HCT116 (cell line): ENCODE measurements around the gene SPON1. TPM values are rescaled to one million over a fixed set of nuclear protein-coding genes. Genes with fewer than 3 reads are reported as not detected.

Experiments
- ATAC-seq: fragments of 200-7000 bp; cut with Tn5 transposase; 2 replicates; pipeline ENCODE4 v1.9.1; 2020; ENCODE audit warnings: mild to moderate bottlenecking, moderate library complexity
- BruUV-seq: library from RNA; stranded (reverse); fragments of 400-500 nt; replicated peaks from 2 replicates; lab custom pipeline; 2021; lab: Mats Ljungman, UMichigan
- CTCF ChIA-PET: fragments of 300-600 bp; sonication (Branson Sonifier 250); formaldehyde crosslinking; loops from one replicate; lab custom pipeline; 2021; ENCODE audit warnings: antibody characterized with exemption; lab: Charles Lee
- POLR2A ChIA-PET: fragments of 300-600, 350-600 bp; sonication (Branson Sonifier 250); formaldehyde crosslinking; loops from one replicate; lab custom pipeline; 2021; ENCODE audit warnings: antibody characterized with exemption; lab: Charles Lee
- RAD21 ChIA-PET, 2 experiments: fragments of 300-600 bp; sonication (Branson Sonifier 250); formaldehyde crosslinking; loops; one replicate each; lab custom pipeline; 2023; ENCODE audit warnings: low total read pairs in 2 of 2; ENCODE audit not compliant: uncharacterized antibody in 2 of 2, unreplicated experiment in 2 of 2, low non-redundant PET in 1 of 2; lab: Charles Lee
- DNase-seq: peaks from one replicate; pipeline ENCODE4 v3.0.0-alpha.2; 2010; ENCODE audit warnings: low read depth, low spot score
- H2AFZ ChIP-seq: fragments of 200-600 bp; shearing (Covaris generic), sonication (generic); 2 replicates; pipeline ENCODE4 v1.6.1; 2017; ENCODE audit warnings: low read depth, mixed run types, mixed read lengths, antibody characterized with exemption, low read length; ENCODE audit not compliant: poor library complexity, severe bottlenecking
- H3K27ac ChIP-seq: 2 replicates; pipeline ENCODE4 v1.5.1; 2012; ENCODE audit warnings: low read depth, low read length
- H3K27me3 ChIP-seq: fragments of 200-600 bp; sonication (generic); 2 replicates; pipeline ENCODE4 v1.6.1; 2016; ENCODE audit warnings: mixed run types, low read length, mixed read lengths; ENCODE audit not compliant: insufficient read depth
- H3K36me3 ChIP-seq, 2 experiments: fragments of 200-500 bp in 1 of 2; fragments of 200-600 bp in 1 of 2; sonication (Bioruptor generic) in 1 of 2; sonication (generic) in 1 of 2; 2 replicates each; pipeline versions ENCODE4 v1.5.1 to v1.6.1; 2014 to 2016; ENCODE audit warnings: low read length in 2 of 2, inconsistent platforms in 1 of 2, mixed read lengths in 1 of 2, mixed run types in 1 of 2; ENCODE audit not compliant: insufficient read depth in 2 of 2, control insufficient read depth in 1 of 2
- H3K4me1 ChIP-seq, 2 experiments: fragments of 200-600 bp in 1 of 2; sonication (generic) in 1 of 2; 2 replicates each; pipeline versions ENCODE4 v1.5.1 to v1.6.1; 2012 to 2017; ENCODE audit warnings: low read length in 2 of 2, inconsistent platforms in 1 of 2, mild to moderate bottlenecking in 1 of 2, mixed read lengths in 1 of 2, mixed run types in 1 of 2, moderate library complexity in 1 of 2; ENCODE audit not compliant: insufficient read depth in 2 of 2, control insufficient read depth in 1 of 2
- H3K4me2 ChIP-seq: fragments of 200-600 bp; sonication (generic); 2 replicates; pipeline ENCODE4 v1.6.1; 2017; ENCODE audit warnings: mixed run types, low read length, mixed read lengths
- H3K4me3 ChIP-seq, 2 experiments: fragments of 200-600 bp in 1 of 2; sonication (generic) in 1 of 2; replicated peaks in 1 of 2; 2 replicates each; pipeline ENCODE4 v1.5.1; 2011 to 2016; ENCODE audit warnings: low read length in 2 of 2, control low read depth in 1 of 2, low read depth in 1 of 2, mild to moderate bottlenecking in 1 of 2, mixed read lengths in 1 of 2, mixed run types in 1 of 2
- H3K79me2 ChIP-seq: fragments of 200-600 bp; sonication (generic); 2 replicates; pipeline ENCODE4 v1.6.1; 2017; ENCODE audit warnings: mild to moderate bottlenecking, mixed run types, low read length, moderate library complexity, mixed read lengths; ENCODE audit not compliant: insufficient read depth
- H3K9ac ChIP-seq: fragments of 200-600 bp; sonication (generic); 2 replicates; pipeline ENCODE4 v1.6.1; 2016; ENCODE audit warnings: low read length, mixed read lengths
- H3K9me2 ChIP-seq: fragments of 200-600 bp; sonication (generic), shearing (Covaris generic); 2 replicates; pipeline ENCODE4 v1.6.1; 2017; ENCODE audit warnings: mixed run types, mild to moderate bottlenecking, moderate library complexity; ENCODE audit not compliant: insufficient read depth
- H3K9me3 ChIP-seq, 2 experiments: fragments of 200-500 bp in 1 of 2; fragments of 200-600 bp in 1 of 2; sonication (Bioruptor generic) in 1 of 2; sonication (generic) in 1 of 2; 2 replicates each; pipeline ENCODE4 v1.6.1; 2014 to 2017; ENCODE audit warnings: low read length in 2 of 2, mixed read lengths in 2 of 2, inconsistent platforms in 1 of 2, low read depth in 1 of 2, mild to moderate bottlenecking in 1 of 2, mixed run types in 1 of 2, moderate library complexity in 1 of 2; ENCODE audit not compliant: control insufficient read depth in 1 of 2, insufficient read depth in 1 of 2
- H4K20me1 ChIP-seq: fragments of 200-600 bp; sonication (generic), shearing (Covaris generic); 2 replicates; pipeline ENCODE4 v1.6.1; 2017; ENCODE audit warnings: mixed run types, mild to moderate bottlenecking, moderate library complexity; ENCODE audit not compliant: insufficient read depth
- CBX3 ChIP-seq: IDR thresholded peaks from 2 replicates; pipeline ENCODE4 v1.6.1; 2012; ENCODE audit warnings: low read depth
- CEBPB ChIP-seq: IDR thresholded peaks from 2 replicates; pipeline ENCODE4 v1.6.1; 2012; ENCODE audit warnings: low read depth
- EGR1 ChIP-seq: IDR thresholded peaks from 2 replicates; pipeline ENCODE4 v1.6.1; 2012; ENCODE audit warnings: low read depth
- ELF1 ChIP-seq: IDR thresholded peaks from 2 replicates; pipeline ENCODE4 v1.6.1; 2012; ENCODE audit warnings: low read depth, borderline replicate concordance
- EZH2 ChIP-seq: fragments of 200-600 bp; sonication (generic); IDR thresholded peaks from 2 replicates; pipeline ENCODE4 v1.6.1; 2017; ENCODE audit warnings: antibody characterized with exemption, mixed run types
- MAX ChIP-seq: IDR thresholded peaks from 2 replicates; pipeline ENCODE4 v1.6.1; 2012
- POLR2A ChIP-seq: IDR thresholded peaks from 2 replicates; pipeline ENCODE4 v1.7.0; 2011; ENCODE audit warnings: borderline replicate concordance; ENCODE audit not compliant: insufficient read depth, insufficient read length; ENCODE audit errors: extremely low read depth
- SIN3A ChIP-seq: IDR thresholded peaks from 2 replicates; pipeline ENCODE4 v1.6.1; 2012; ENCODE audit warnings: low read depth
- SRF ChIP-seq: IDR thresholded peaks from 2 replicates; pipeline ENCODE4 v1.6.1; 2012; ENCODE audit warnings: low read depth
- TCF7L2 ChIP-seq: IDR thresholded peaks from 2 replicates; pipeline ENCODE4 v1.7.0; 2011; ENCODE audit warnings: borderline replicate concordance, inconsistent platforms; ENCODE audit not compliant: insufficient read depth, insufficient read length; ENCODE audit errors: extremely low read depth
- YY1 ChIP-seq: IDR thresholded peaks from 2 replicates; pipeline ENCODE4 v1.6.1; 2011; ENCODE audit warnings: low read length, low read depth, moderate library complexity, mild to moderate bottlenecking; ENCODE audit not compliant: insufficient replicate concordance; ENCODE audit errors: extremely low read depth
- ZBTB33 ChIP-seq: IDR thresholded peaks from 2 replicates; pipeline ENCODE4 v1.6.1; 2011; ENCODE audit warnings: mild to moderate bottlenecking, low read length, moderate library complexity; ENCODE audit not compliant: insufficient replicate concordance; ENCODE audit errors: extremely low read depth
- ZNF274 ChIP-seq: fragments of 200-500 bp; sonication (Bioruptor generic); IDR thresholded peaks from 2 replicates; pipeline ENCODE4 v1.6.1; 2014; ENCODE audit warnings: mild to moderate bottlenecking, low read depth, low read length, inconsistent platforms
- intact Hi-C: fragments of 100-400 bp; cut with micrococcal nuclease; formaldehyde crosslinking; loops from 2 replicates; pipeline ENCODE4 v1.10.0; 2022
- total RNA-seq: library from RNA; stranded (reverse); gene quantifications from one replicate; pipeline ENCODE4 v1.2.1, GENCODE V29; 2021; ENCODE audit not compliant: unreplicated experiment

The SPON1 gene
- total RNA-seq, 1 experiment from 2014 or later: 0.17 TPM

DNA sequence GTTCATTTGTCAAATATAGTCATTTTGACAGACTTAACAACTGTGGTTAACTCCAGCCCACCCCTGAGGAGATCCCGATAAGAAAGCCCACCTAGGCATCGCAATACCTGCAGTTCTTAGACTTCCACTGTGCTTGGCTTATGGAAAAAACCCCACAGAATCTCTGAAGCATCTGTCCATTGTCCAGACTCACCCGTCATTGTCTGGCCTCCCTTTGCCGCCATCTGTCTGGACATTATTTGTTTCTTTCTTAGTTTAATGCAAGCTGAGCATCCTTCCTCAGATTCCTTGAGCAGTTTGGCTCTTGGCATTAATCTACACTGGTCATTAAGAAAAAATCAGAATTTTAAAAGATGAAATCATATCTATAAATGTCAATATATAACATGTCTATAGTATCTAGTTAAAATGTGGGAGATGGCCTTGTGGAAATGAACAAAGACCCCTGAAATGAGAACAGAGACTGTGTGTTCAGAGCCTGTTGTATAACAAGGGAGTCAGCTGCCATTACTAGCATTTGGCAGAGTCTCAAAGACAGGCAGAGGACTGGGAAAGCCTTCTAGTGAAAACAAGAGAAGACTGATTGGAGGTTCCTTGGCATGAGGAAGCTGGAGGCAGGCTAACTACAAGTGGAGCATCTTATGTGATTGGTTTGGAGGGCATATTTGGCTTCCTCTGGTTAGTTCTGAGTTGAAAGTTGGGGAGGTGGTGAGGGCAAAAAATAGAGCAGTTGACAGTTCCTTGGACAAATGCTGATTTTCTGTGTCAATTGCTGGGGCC lies 80.4 kb downstream of the SPON1 start:
- H2AFZ ChIP-seq: no peak overlapping the region
- H3K9me2 ChIP-seq: no peaks in the 10 kb centered on the region
- no peak for TF ChIP-seq ELF1
- POLR2A ChIA-PET: no interaction called here
- H3K9ac ChIP-seq: no peak overlapping the region
- no peak overlapping the region for H3K4me3 ChIP-seq
- DNase-seq (no peak), ATAC-seq (no peak)
- no peaks in the 10 kb centered on the region for H3K36me3 ChIP-seq
- H3K27ac ChIP-seq: no peak overlapping the region
- intact Hi-C loops: no loop called here
- RAD21 ChIA-PET: no interaction called here
- H3K4me2 ChIP-seq: no peak overlapping the region
- no TSS peak for BruUV-seq
- no peaks in the 10 kb centered on the region for H3K9me3 ChIP-seq
- H4K20me1 ChIP-seq: no peaks in the 10 kb centered on the region
- no peaks in the 10 kb centered on the region for H3K27me3 ChIP-seq
- no peaks in the 10 kb centered on the region for H3K79me2 ChIP-seq
- CTCF ChIA-PET: no interaction called here
- no peaks in the 10 kb centered on the region for H3K4me1 ChIP-seq

GRCh38 chr11:14044916-14045315 lies 82.4 kb downstream of the SPON1 start:
- ATAC-seq (no peak), DNase-seq (no peak)
- H3K9me2 ChIP-seq: no peaks in the 10 kb centered on the region
- no peak overlapping the region for H3K4me2 ChIP-seq
- ChIA-PET POLR2A (no interaction called here), RAD21 (no interaction called here), CTCF (no interaction called here)
- no peaks in the 10 kb centered on the region for H3K36me3 ChIP-seq
- no peak overlapping the region for H3K4me3 ChIP-seq
- no peak for TF ChIP-seq YY1
- no peak for TF ChIP-seq SIN3A
- no peak for TF ChIP-seq CEBPB
- TF ChIP-seq ELF1: no peak
- no peak for TF ChIP-seq MAX
- no peak for TF ChIP-seq EGR1
- no peak for TF ChIP-seq EZH2
- TF ChIP-seq ZBTB33: no peak
- TF ChIP-seq SRF: no peak
- no peak for TF ChIP-seq ZNF274
- no peak for TF ChIP-seq CBX3
- TF ChIP-seq POLR2A: no peak
- no peak for TF ChIP-seq TCF7L2
- no peak overlapping the region for H3K27ac ChIP-seq
- H3K79me2 ChIP-seq: no peaks in the 10 kb centered on the region
- no peak overlapping the region for H3K9ac ChIP-seq
- intact Hi-C loops: no loop called here
- H3K4me1 ChIP-seq: no peaks in the 10 kb centered on the region
- no peaks in the 10 kb centered on the region for H3K27me3 ChIP-seq
- H3K9me3 ChIP-seq: no peaks in the 10 kb centered on the region
- H2AFZ ChIP-seq: no peak overlapping the region
- no TSS peak for BruUV-seq
- no peaks in the 10 kb centered on the region for H4K20me1 ChIP-seq
